Hepatic stellate cell (primary cell): ENCODE data around the gene ARRB1.

Experiments
- DNase-seq: peaks from one replicate; pipeline ENCODE4 v3.0.0; 2011; ENCODE audit warnings: low spot score

The ARRB1 gene

GRCh38 chr11:75246671-75247350 lies 104.7 kb downstream of the ARRB1 start:
- DNase-seq = no peak

GRCh38 chr11:75246006-75246670 lies 105.3 kb downstream of the ARRB1 start:
- no peak for DNase-seq

- DNase-seq = no peak
These were observed 106.0 kb downstream of the ARRB1 start for GRCh38 chr11:75245356-75246005.

- DNase-seq = no peak
These were observed 107.2 kb downstream of the ARRB1 start for GRCh38 chr11:75244052-75244814.

- DNase-seq = no peak
These were observed 108.5 kb downstream of the ARRB1 start for GRCh38 chr11:75242722-75243600.

GRCh38 chr11:75241906-75242644 lies 109.4 kb downstream of the ARRB1 start:
- no peak for DNase-seq

- peak; percentile 96 for DNase-seq
These were observed 110.2 kb downstream of the ARRB1 start for GRCh38 chr11:75241036-75241905.

- DNase-seq = no peak
These were observed 111.0 kb downstream of the ARRB1 start, which contains the start of gene TPBGL for GRCh38 chr11:75240311-75241035. Gene TPBGL, plus strand, starts transcription at chr11:75240774. Its CDS starts 276 bp downstream, at chr11:75241050.

GRCh38 chr11:75239531-75240290 lies 111.8 kb downstream of the ARRB1 start:
- DNase-seq = no peak

- DNase-seq = no peak
These were observed 112.6 kb downstream of the ARRB1 start for GRCh38 chr11:75238595-75239440.

GRCh38 chr11:75237050-75237449 lies 114.4 kb downstream of the ARRB1 start:
- DNase-seq = no peak

- DNase-seq = no peak
These were observed 115.4 kb downstream of the ARRB1 start for GRCh38 chr11:75236062-75236461.

GRCh38 chr11:75233754-75234172 lies 117.7 kb downstream of the ARRB1 start:
- DNase-seq = peak; percentile 42

- no peak for DNase-seq
These were observed 120.8 kb downstream of the ARRB1 start for GRCh38 chr11:75230621-75231020.

- DNase-seq = no peak
These were observed 122.0 kb downstream of the ARRB1 start for GRCh38 chr11:75229466-75229865.

- no peak for DNase-seq
These were observed 125.7 kb downstream of the ARRB1 start for GRCh38 chr11:75225794-75226193.

GRCh38 chr11:75223954-75224643 lies 127.4 kb downstream of the ARRB1 start:
- no peak for DNase-seq
